Lower leg skin (tissue), 3 donors: ENCODE results near the gene COLGALT1.

Source experiments
- CTCF ChIP-seq, 3 donors: fragments of 450-650 bp; IDR thresholded peaks; one replicate each; pipeline ENCODE4 v1.5.1; 2016; ENCODE audit warnings: antibody characterized with exemption in 3 of 3, mild to moderate bottlenecking in 3 of 3, moderate library complexity in 2 of 3
- POLR2A ChIP-seq, 2 donors: fragments of 450-650 bp; IDR thresholded peaks; one replicate each; pipeline ENCODE4 v1.6.1; 2016 to 2017; ENCODE audit warnings: antibody characterized with exemption in 2 of 2, mild to moderate bottlenecking in 1 of 2, moderate library complexity in 1 of 2

- no peak for TF ChIP-seq CTCF (IDR thresholded peaks at IDR 0.05)
- TF ChIP-seq POLR2A (IDR thresholded peaks at IDR 0.05), result no peak
Observed at GRCh38 chr19:17540174-17540573, 15.3 kb upstream of the COLGALT1 start.
